ENCODE results near the gene TMEM63C. TPM values are rescaled to one million over a fixed set of nuclear protein-coding genes. Genes with fewer than 3 reads are reported as not detected.

Gene TMEM63C
- total RNA-seq, 6 experiments from 2014 or later, result 0.05 TPM; not detected in 5

- no peak overlapping the region for H3K4me3 Mint-ChIP-seq
- H3K27ac Mint-ChIP-seq, result no peak overlapping the region
- H3K9me3 Mint-ChIP-seq, result no peaks in the 10 kb centered on the region
- no peak for DNase-seq
- peaks cover 26% of the 10 kb centered on the region for H3K27me3 Mint-ChIP-seq (ENCODE audit: insufficient read depth)
- H3K36me3 Mint-ChIP-seq (ENCODE audit: low read depth), result no peaks in the 10 kb centered on the region
- no peak for TF ChIP-seq CTCF (IDR thresholded peaks at IDR 0.05)
- H3K4me1 Mint-ChIP-seq (ENCODE audit: low read depth), result no peaks in the 10 kb centered on the region
Observed at GRCh38 chr14:77236814-77237213, 55.2 kb downstream of the TMEM63C start.

GRCh38 chr14:77238356-77238755, 56.8 kb downstream of the TMEM63C start:
- Mint-ChIP-seq H3K27ac (no peak overlapping the region), H3K27me3 (ENCODE audit: insufficient read depth) (peaks cover 27% of the 10 kb centered on the region), H3K9me3 (no peaks in the 10 kb centered on the region), H3K4me1 (ENCODE audit: low read depth) (no peaks in the 10 kb centered on the region), H3K4me3 (no peak overlapping the region), H3K36me3 (ENCODE audit: low read depth) (no peaks in the 10 kb centered on the region)
- no peak for TF ChIP-seq CTCF (IDR thresholded peaks at IDR 0.05)
- no peak for DNase-seq

- H3K27ac Mint-ChIP-seq, result no peak overlapping the region
- H3K9me3 Mint-ChIP-seq, result no peaks in the 10 kb centered on the region
- H3K4me3 Mint-ChIP-seq, result no peak overlapping the region
- H3K4me1 Mint-ChIP-seq (ENCODE audit: low read depth), result no peaks in the 10 kb centered on the region
- no peak for TF ChIP-seq CTCF (IDR thresholded peaks at IDR 0.05)
- no peak for DNase-seq
- no peaks in the 10 kb centered on the region for H3K36me3 Mint-ChIP-seq (ENCODE audit: low read depth)
- H3K27me3 Mint-ChIP-seq (ENCODE audit: insufficient read depth), result peaks cover 23% of the 10 kb centered on the region
Observed at GRCh38 chr14:77238996-77239395, 57.4 kb downstream of the TMEM63C start.

GRCh38 chr14:77239412-77239811, 57.8 kb downstream of the TMEM63C start:
- no peak for TF ChIP-seq CTCF (IDR thresholded peaks at IDR 0.05)
- Mint-ChIP-seq H3K27ac (no peak overlapping the region), H3K4me3 (no peak overlapping the region), H3K9me3 (no peaks in the 10 kb centered on the region), H3K4me1 (ENCODE audit: low read depth) (no peaks in the 10 kb centered on the region), H3K36me3 (ENCODE audit: low read depth) (no peaks in the 10 kb centered on the region), H3K27me3 (ENCODE audit: insufficient read depth) (peaks cover 23% of the 10 kb centered on the region)
- DNase-seq, result no peak

GRCh38 chr14:77240336-77240915, 58.8 kb downstream of the TMEM63C start:
- Mint-ChIP-seq H3K4me3 (no peak overlapping the region), H3K27ac (no peak overlapping the region), H3K4me1 (ENCODE audit: low read depth) (no peaks in the 10 kb centered on the region), H3K9me3 (no peaks in the 10 kb centered on the region), H3K27me3 (ENCODE audit: insufficient read depth) (peaks cover 23% of the 10 kb centered on the region), H3K36me3 (ENCODE audit: low read depth) (no peaks in the 10 kb centered on the region)
- DNase-seq, result no peak
- TF ChIP-seq CTCF (IDR thresholded peaks at IDR 0.05), result no peak

GRCh38 chr14:77241955-77242354, 60.4 kb downstream of the TMEM63C start:
- no peaks in the 10 kb centered on the region for H3K4me1 Mint-ChIP-seq (ENCODE audit: low read depth)
- no peaks in the 10 kb centered on the region for H3K36me3 Mint-ChIP-seq (ENCODE audit: low read depth)
- H3K4me3 Mint-ChIP-seq, result no peak overlapping the region
- TF ChIP-seq CTCF (IDR thresholded peaks at IDR 0.05), result no peak
- no peaks in the 10 kb centered on the region for H3K9me3 Mint-ChIP-seq
- no peak for DNase-seq
- H3K27ac Mint-ChIP-seq, result no peak overlapping the region
- H3K27me3 Mint-ChIP-seq (ENCODE audit: insufficient read depth), result peaks cover 32% of the 10 kb centered on the region

All from HFFc6 (cell line).